Left lobe of liver (tissue), 2 donors: ENCODE results near the gene TRMT11. TPM values are rescaled to one million over a fixed set of nuclear protein-coding genes. Genes with fewer than 3 reads are reported as not detected.

Source experiments
- ATAC-seq: fragments of 200-7000 bp; cut with Tn5 transposase; one replicate; pipeline ENCODE4 v1.9.1; 2020; ENCODE audit warnings: mild to moderate bottlenecking, moderate library complexity
- DNase-seq: peaks from one replicate; pipeline ENCODE4 v3.0.0-alpha.2; 2020; ENCODE audit warnings: low spot score
- total RNA-seq: library from RNA; stranded (reverse); gene quantifications from one replicate; pipeline ENCODE4 v1.2.1, GENCODE V29; 2021
- donor health status: DM: no; HTN: no; CAD: no; lungs with moderate emphysema.
- donor health status: DM: no; HTN: yes; CAD: no.

The TRMT11 gene
- total RNA-seq, 1 donor from 2014 or later = 11.6 TPM

DNA sequence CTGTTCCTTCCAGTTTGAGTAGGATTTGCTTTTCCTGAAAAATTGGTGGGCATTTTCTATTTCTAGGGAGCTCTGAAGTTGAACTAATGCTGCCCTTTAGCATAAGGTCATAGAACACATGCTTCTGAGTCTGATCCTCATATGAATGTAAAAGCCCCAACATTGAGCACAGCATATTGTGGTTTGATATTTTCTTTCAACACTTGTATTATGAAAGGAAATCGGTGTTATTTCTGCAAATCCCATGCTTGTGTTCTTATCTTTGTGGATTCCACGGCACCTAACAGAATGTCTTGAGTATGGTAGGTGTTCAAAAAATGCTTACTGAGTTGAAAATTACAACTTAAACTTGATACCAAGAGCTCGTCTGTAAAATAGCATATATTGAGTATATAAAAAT is 85.8 kb downstream of the TRMT11 start:
- DNase-seq = no peak
- no peak for ATAC-seq

DNA sequence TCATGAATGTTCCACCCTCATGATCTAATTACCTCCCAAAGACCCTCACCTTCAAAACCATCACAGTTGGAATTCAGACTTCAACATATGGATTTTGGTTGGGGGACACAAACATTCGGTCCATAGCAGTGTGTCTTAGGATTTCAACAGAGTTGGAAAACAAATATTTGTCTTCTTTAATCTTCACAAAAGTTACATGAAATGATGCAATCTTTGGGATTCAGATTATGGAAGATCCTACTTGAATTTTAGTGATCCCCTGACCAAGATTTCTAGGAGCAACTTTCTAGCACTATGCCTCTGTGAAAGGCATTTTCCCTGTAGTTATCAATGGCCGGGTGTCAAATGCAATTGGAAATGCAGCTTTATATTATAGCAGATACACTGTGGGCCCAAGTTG is 86.5 kb downstream of the TRMT11 start:
- no peak for DNase-seq
- no peak for ATAC-seq

DNA sequence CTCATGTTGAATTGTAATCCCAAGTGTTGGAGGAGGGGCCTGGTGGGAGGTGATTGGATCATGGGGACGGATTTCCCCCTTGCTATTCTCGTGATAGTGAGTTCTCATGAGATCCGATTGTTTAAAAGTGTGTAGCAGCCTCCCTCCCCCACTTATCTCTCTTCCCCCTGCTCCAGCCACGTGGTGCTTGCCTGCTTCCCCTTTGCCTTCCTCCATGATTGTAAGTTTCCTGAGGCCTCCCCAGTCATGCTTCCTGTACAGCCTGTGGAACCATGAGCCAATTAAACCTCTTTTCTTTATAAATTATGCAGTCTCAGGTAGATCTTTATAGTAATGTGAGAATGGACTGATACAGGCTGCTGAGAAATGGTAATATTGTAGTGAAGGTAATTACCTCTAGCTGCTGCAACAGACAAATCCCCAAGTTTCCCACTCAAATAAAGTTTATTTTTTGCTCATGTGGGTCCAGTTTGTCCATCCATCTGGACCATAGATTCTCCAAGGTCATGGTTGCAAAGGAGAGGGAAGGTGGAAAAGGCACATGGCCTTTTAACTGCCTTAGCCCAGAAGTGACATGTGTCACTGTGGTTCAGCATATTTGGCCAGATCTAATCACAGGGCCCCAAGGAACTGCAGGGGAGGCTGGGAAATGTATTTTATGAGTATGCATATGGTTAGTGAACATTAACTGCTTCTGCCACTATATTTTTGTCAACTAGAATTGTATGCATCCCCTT is 89.2 kb downstream of the TRMT11 start:
- DNase-seq = no peak
- no peak for ATAC-seq

DNA sequence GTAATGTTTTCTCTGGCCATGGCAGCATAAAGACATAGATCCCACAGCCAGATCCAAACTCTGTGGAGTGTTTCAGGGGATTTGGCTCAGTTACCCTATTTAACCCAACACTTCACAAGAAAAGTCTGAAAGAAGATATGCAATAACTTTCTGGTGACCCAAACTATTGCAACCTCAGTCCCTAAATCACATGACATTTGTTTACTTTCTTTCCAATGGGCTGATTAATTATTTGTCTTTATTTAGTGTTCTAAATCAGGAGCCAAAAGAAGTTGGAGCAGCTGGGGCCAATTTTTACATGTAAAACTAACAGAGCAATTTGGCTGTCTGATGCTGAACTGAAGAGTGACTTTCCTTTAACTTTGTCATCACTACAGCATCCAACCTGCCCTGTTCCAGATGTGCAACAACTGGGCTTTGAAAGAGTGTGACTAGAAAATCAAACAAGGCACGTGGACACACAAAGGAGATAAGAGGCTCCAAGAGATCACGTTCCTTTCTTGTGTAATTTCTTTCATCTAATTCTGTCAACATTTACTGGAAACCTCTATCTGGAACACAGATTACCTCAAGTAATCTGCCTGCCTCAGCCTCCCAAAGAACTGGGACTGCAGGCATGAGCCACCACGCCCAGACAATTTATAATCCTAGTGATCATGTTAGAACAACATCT is 90.8 kb downstream of the TRMT11 start:
- ATAC-seq (peak; percentile 84), DNase-seq (peak; percentile 54)

DNA sequence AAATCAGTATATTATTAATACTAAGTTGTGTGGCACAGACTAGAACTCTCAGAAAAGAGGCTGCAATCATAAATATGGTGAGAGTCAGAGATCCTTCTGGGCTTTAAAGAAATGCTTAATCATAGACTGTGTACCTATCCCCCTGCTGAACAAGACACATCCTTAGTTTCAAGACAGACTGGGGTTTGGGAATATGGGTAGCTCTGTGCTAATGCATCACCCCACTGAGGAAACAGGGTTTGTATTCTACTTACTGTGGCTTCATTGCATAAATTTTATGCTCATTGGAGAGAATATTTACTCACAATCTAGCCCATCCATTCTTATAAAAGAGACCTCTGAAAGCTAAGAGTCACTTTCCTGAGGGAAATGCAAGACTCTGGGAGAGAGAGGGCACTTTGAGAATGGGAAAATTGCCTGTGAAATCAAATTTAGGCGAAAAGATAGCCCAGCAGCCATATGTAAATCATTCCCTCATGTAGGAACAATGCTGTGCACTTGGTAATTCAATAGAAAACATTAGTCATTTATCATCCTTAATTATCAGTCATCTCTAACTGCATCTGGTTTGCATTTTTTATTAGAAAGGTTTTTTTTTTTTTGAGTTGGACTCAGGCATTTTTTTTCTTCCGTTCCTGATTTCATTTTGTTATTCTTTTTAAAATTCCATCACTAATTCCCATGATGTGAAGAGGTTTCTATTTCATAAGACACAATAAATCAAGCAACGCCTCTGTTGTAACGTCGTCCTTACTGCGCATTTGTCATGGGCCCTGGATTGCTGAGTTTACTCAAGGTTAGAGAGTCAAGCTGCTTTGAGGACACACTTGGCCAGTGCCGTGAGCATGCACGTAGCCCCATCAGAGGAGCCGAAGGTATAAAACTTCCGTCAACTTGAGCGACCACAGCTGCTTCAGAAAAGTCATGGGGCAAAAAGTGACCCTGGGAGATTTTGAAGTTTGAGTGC is 91.8 kb downstream of the TRMT11 start:
- ATAC-seq (no peak), DNase-seq (no peak)

DNA sequence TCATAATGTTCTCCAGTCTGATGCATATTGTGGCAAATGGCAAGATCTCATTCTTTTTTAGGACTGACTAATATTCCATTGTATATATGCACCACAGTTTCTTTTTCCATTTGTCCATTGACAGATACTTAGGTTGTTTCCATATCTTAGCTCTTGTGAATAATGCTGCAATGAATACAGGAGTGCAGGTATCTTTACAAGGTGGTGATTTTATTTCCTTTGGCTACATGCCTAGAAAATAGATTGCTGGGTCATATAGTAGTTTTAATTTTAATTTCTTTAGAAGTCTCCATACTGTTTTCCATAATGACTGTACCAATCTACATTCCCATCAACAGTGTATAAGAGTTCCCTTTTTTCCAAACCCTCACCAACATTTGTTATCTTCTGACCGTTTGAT is 97.5 kb downstream of the TRMT11 start:
- no peak for DNase-seq
- no peak for ATAC-seq

DNA sequence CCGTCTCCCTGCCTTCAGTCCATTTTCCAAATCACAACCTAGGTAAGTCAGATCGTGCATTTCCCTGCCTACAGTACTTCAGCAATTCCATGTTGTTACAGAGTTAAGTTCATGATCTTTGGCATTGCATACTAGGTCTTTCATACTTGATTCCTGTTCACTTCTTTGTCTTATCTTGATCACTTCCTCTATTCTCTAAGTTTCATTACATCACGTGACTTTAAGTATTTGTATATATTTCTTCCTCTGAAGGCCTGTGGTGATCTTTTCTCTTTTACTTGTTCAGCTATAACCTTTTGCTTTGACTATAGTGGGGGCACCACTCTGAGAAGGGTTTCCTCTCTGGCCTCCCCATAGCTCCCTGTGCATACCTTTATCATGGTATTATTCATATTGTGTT is 100.2 kb downstream of the TRMT11 start:
- ATAC-seq (no peak), DNase-seq (no peak)

Other genes starting within 250 kb of the TRMT11 start
- gene HEY2, start 236.9 kb upstream of the TRMT11 start, total RNA-seq = 2.3 TPM
- 12.4 TPM for gene NCOA7, start 195.6 kb upstream of the TRMT11 start, total RNA-seq
- gene HINT3, start 29.8 kb upstream of the TRMT11 start, total RNA-seq = 9.1 TPM